Breast epithelium (tissue), 3 donors: ENCODE data around the gene EFNA5.
"Not testable (repeated sequence)": the region's sequence is repeated elsewhere in the genome, so short reads cannot be mapped to it uniquely, and the experiment has no call there.

Experiments
- CTCF ChIP-seq, 3 donors: fragments of 450-650 bp; IDR thresholded peaks; one replicate each; pipeline ENCODE4 v1.5.1; 2016 to 2017; ENCODE audit warnings: antibody characterized with exemption in 3 of 3, mild to moderate bottlenecking in 3 of 3, moderate library complexity in 3 of 3
- POLR2A ChIP-seq: fragments of 450-650 bp; IDR thresholded peaks from one replicate; pipeline ENCODE4 v1.6.1; 2016; ENCODE audit warnings: antibody characterized with exemption, mild to moderate bottlenecking, moderate library complexity
- POLR2AphosphoS5 ChIP-seq, 3 donors: sonication (generic); formaldehyde crosslinking; IDR thresholded peaks; one replicate each; pipeline ENCODE4 v1.6.1; 2017; ENCODE audit warnings: antibody characterized with exemption in 3 of 3

- not testable (repeated sequence) for TF ChIP-seq CTCF (IDR thresholded peaks at IDR 0.05); POLR2A; POLR2AphosphoS5 (IDR thresholded peaks at IDR 0.05)
Measured at GRCh38 chr5:107494129-107494528, 176.6 kb downstream of the EFNA5 start.
